A673 (cell line): ENCODE results near the gene EWSR1. TPM values are rescaled to one million over a fixed set of nuclear protein-coding genes. Genes with fewer than 3 reads are reported as not detected.

Experiments
- BruUV-seq: library from RNA; stranded (reverse); fragments of 400-500 nt; replicated peaks from 2 replicates; lab custom pipeline; 2021; lab: Mats Ljungman, UMichigan
- CTCF ChIA-PET: fragments of 300-600 bp; sonication (Branson Sonifier 250); formaldehyde crosslinking; loops from one replicate; lab custom pipeline; 2022; ENCODE audit warnings: antibody characterized with exemption; lab: Charles Lee
- POLR2A ChIA-PET: fragments of 300-600 bp; sonication (Branson Sonifier 250); formaldehyde crosslinking; loops from one replicate; lab custom pipeline; 2022; ENCODE audit warnings: antibody characterized with exemption; ENCODE audit not compliant: low non-redundant PET; lab: Charles Lee
- DNase-seq: peaks from one replicate; pipeline ENCODE4 v3.0.0-alpha.2; 2015; ENCODE audit warnings: low spot score
- H3K27ac ChIP-seq: fragments of 200-600 bp; sonication (generic); 2 replicates; pipeline ENCODE4 v1.5.1; 2016; ENCODE audit warnings: mixed run types, low read depth, mild to moderate bottlenecking, mixed read lengths, antibody characterized with exemption, low read length; ENCODE audit not compliant: poor library complexity, severe bottlenecking
- H3K27me3 ChIP-seq: fragments of 200-600 bp; sonication (generic); replicated peaks from 2 replicates; pipeline ENCODE4 v1.6.1; 2017; ENCODE audit warnings: mixed run types, low read depth, mild to moderate bottlenecking, mixed read lengths, antibody characterized with exemption, low read length; ENCODE audit not compliant: insufficient read depth, poor library complexity
- H3K36me3 ChIP-seq: fragments of 200-600 bp; sonication (generic); 2 replicates; pipeline ENCODE4 v1.6.1; 2016; ENCODE audit warnings: mixed run types, mild to moderate bottlenecking, mixed read lengths, antibody characterized with exemption, low read length; ENCODE audit not compliant: insufficient read depth, poor library complexity, severe bottlenecking
- H3K4me1 ChIP-seq: fragments of 200-600 bp; sonication (generic); 2 replicates; pipeline ENCODE4 v1.6.1; 2017; ENCODE audit warnings: mixed run types, mild to moderate bottlenecking, mixed read lengths, antibody characterized with exemption, low read length; ENCODE audit not compliant: insufficient read depth, poor library complexity, severe bottlenecking
- H3K4me3 ChIP-seq: fragments of 200-600 bp; sonication (generic); 2 replicates; pipeline ENCODE4 v1.5.1; 2016; ENCODE audit warnings: low read depth, mixed run types, mild to moderate bottlenecking, mixed read lengths, low read length; ENCODE audit not compliant: poor library complexity, severe bottlenecking
- H3K9me3 ChIP-seq: fragments of 200-600 bp; sonication (generic); 2 replicates; pipeline ENCODE4 v1.6.1; 2016; ENCODE audit warnings: mixed run types, low read depth, mild to moderate bottlenecking, mixed read lengths, antibody characterized with exemption, low read length; ENCODE audit not compliant: poor library complexity, severe bottlenecking
- CTCF ChIP-seq: fragments of 300-800, 200-600 bp; sonication (generic); conservative IDR thresholded peaks from 2 replicates; pipeline ENCODE4 v1.5.1; 2017; ENCODE audit warnings: low read depth, mild to moderate bottlenecking, antibody characterized with exemption, low read length, moderate library complexity, mixed read lengths
- EZH2 ChIP-seq: fragments of 200-600 bp; sonication (generic); IDR thresholded peaks from 2 replicates; pipeline ENCODE4 v1.6.1; 2017; ENCODE audit warnings: borderline replicate concordance, low read depth, mild to moderate bottlenecking, mixed read lengths, antibody characterized with exemption, low read length; ENCODE audit not compliant: poor library complexity, severe bottlenecking
- intact Hi-C: fragments of 100-400 bp; cut with micrococcal nuclease; formaldehyde crosslinking; loops from one replicate; pipeline ENCODE4 v1.10.0; 2022; ENCODE audit not compliant: unreplicated experiment
- total RNA-seq: library from RNA; stranded (reverse); gene quantifications from 2 replicates; pipeline ENCODE4 v1.2.3, GENCODE V29; 2021

The EWSR1 gene
- total RNA-seq, 1 experiment from 2014 or later = 358 TPM

GRCh38 chr22:29305836-29306174 is 37.7 kb downstream of the EWSR1 start:
- Histone ChIP-seq H3K9me3 (no peaks in the 10 kb centered on the region), H3K27ac (no peak overlapping the region), H3K36me3 (no peaks in the 10 kb centered on the region), H3K4me3 (peak overlapping the region; percentile 60), H3K4me1 (peaks cover 17% of the 10 kb centered on the region), H3K27me3 (no peaks in the 10 kb centered on the region)
- intact Hi-C loops = no loop called here
- TF ChIP-seq CTCF (no peak), EZH2 (no peak)
- CTCF ChIA-PET = interaction anchor here (0.5 kb wide), 1 partner anchor 1890 kb away, joined by 8 read pairs; no protein-coding TSS in a partner anchor
- peak; percentile 35 for DNase-seq
- POLR2A ChIA-PET = no interaction called here
- BruUV-seq = no TSS peak

- TF ChIP-seq EZH2 = no peak
- peak; percentile 38; the same call in 1 of the 2 replicates for TF ChIP-seq CTCF
These were observed 38.2 kb downstream of the EWSR1 start, which contains the start of gene GAS2L1 for GRCh38 chr22:29306175-29306834. GAS2L1 (plus strand) TSS chr22:29306650; CDS start chr22:29308106, 1,456 bp downstream.

GRCh38 chr22:29306835-29307595 is 38.9 kb downstream of the EWSR1 start:
- peak; percentile 91 for DNase-seq
- Histone ChIP-seq H3K4me3 (peak overlapping the region; percentile 60), H3K27me3 (no peaks in the 10 kb centered on the region), H3K27ac (peak overlapping the region; percentile 83), H3K36me3 (no peaks in the 10 kb centered on the region), H3K4me1 (peaks cover 23% of the 10 kb centered on the region), H3K9me3 (no peaks in the 10 kb centered on the region)
- POLR2A ChIA-PET = interaction anchor here (0.6 kb wide), 1 partner anchor 849 kb away, joined by 7 read pairs; no protein-coding TSS in a partner anchor
- TF ChIP-seq CTCF (no peak), EZH2 (no peak)
- intact Hi-C loops = no loop called here
- CTCF ChIA-PET = interaction anchor here (0.7 kb wide), 1 partner anchor 10 kb away, joined by 4 read pairs; no protein-coding TSS in a partner anchor
- no TSS peak for BruUV-seq

More at GRCh38 chr22:29306175-29306834, 38.2 kb downstream of the EWSR1 start, which contains the start of gene GAS2L1:
- POLR2A ChIA-PET = interaction anchor here (0.6 kb wide), 1 partner anchor 849 kb away, joined by 7 read pairs; no protein-coding TSS in a partner anchor
- H3K4me3 ChIP-seq = peak within 1 kb of the TSS; percentile 60
- no peaks in the 10 kb centered on the region for H3K36me3 ChIP-seq
- intact Hi-C loops = no loop called here
- no TSS peak for BruUV-seq
- H3K27ac ChIP-seq = peak within 1 kb of the TSS; percentile 83
- no peaks in the 10 kb centered on the region for H3K27me3 ChIP-seq
- peak; percentile 85 for DNase-seq
- CTCF ChIA-PET = interaction anchor here (0.5 to 0.7 kb wide), 2 partner anchors 11 to 1890 kb away, joined by 4 to 8 read pairs; no protein-coding TSS in a partner anchor
- no peaks in the 10 kb centered on the region for H3K9me3 ChIP-seq
- H3K4me1 ChIP-seq = peaks cover 22% of the 10 kb centered on the region
